Right lobe of liver (tissue), 6 donors: Measurements from ENCODE around the gene CFAP20DC. TPM values are rescaled to one million over a fixed set of nuclear protein-coding genes. Genes with fewer than 3 reads are reported as not detected.

Experiments used
- ATAC-seq, 4 donors: fragments of 200-7000 bp; cut with Tn5 transposase; one replicate each; pipeline ENCODE4 v1.9.1; 2020; ENCODE audit warnings: mild to moderate bottlenecking in 4 of 4, moderate library complexity in 4 of 4
- DNase-seq, 3 donors: peaks; one replicate each; pipeline ENCODE4 v3.0.0-alpha.2; 2020
- H3K27ac ChIP-seq, 3 donors: fragments of 200-600 bp; one replicate each; pipeline ENCODE4 v1.8.0; 2022
- H3K27me3 ChIP-seq, 2 donors: fragments of 200-600 bp; one replicate each; pipeline ENCODE4 v1.8.0; 2022
- H3K36me3 ChIP-seq, 4 donors: fragments of 200-600 bp; sonication (generic) in 1 of 4; one replicate each; pipeline versions ENCODE4 v1.5.1 to v1.8.0; 2017 to 2022; ENCODE audit warnings: control low read depth in 1 of 4
- H3K4me1 ChIP-seq, 4 donors: fragments of 200-600 bp; sonication (generic) in 1 of 4; one replicate each; pipeline versions ENCODE4 v1.5.1 to v1.8.0; 2017 to 2022; ENCODE audit warnings: control low read depth in 1 of 4
- H3K4me3 ChIP-seq, 3 donors: fragments of 200-600 bp; one replicate each; pipeline ENCODE4 v1.8.0; 2022
- H3K9me3 ChIP-seq, 4 donors: fragments of 200-600 bp; sonication (generic) in 1 of 4; one replicate each; pipeline versions ENCODE4 v1.5.1 to v1.8.0; 2017 to 2022; ENCODE audit warnings: control low read depth in 1 of 4
- POLR2A ChIP-seq: fragments of 450-650 bp; IDR thresholded peaks from one replicate; pipeline ENCODE4 v1.6.1; 2017; ENCODE audit warnings: antibody characterized with exemption, mild to moderate bottlenecking
- WGBS: methylation state at CpG from one replicate; pipeline ENCODE4 v1.1.6; 2018; ENCODE audit warnings: low coverage, low lambda C conversion rate; ENCODE audit not compliant: insufficient coverage; ENCODE audit errors: missing lambda C conversion rate; 5-methylcytosine and 5-hydroxymethylcytosine counted together
- intact Hi-C, 2 donors: fragments of 100-400 bp; cut with DNase I; formaldehyde crosslinking; loops; one replicate each; pipeline versions ENCODE4 v1.11.2 to v1.14.1; 2022
- total RNA-seq, 6 experiments: library from RNA; depleted of rRNA in 2 of 6; stranded (reverse); fragments of >200 nt in 2 of 6; fragmentation: NEBNext Ultra II Directional in 3 of 6; extraction: Animal tissue kit (Norgen Biotek cat#: 25700) in 3 of 6; gene quantifications; one replicate each; pipeline versions ENCODE4 v1.1.0 to v1.2.4, GENCODE V29; 2016 to 2023
- TF ChIP-seq, protein P1 (sequence below), 4 donors: fragments of 200-600 bp in 3 of 4; fragments of 450-650 bp in 1 of 4; IDR thresholded peaks; one replicate each; pipeline versions ENCODE4 v1.5.1 to v1.8.0; 2016 to 2022; ENCODE audit warnings: antibody characterized with exemption in 4 of 4, mild to moderate bottlenecking in 2 of 4
- donor health status: DM: no; HTN: yes; CAD: no.
- donor health status: DM: no; HTN: no; CAD: no.
- donor health status: DM: no; HTN: no; CAD: no.
- donor health status: DM: no; HTN: yes; CAD: no.
- donor health status: DM: no; HTN: yes; CAD: no.

The CFAP20DC gene
- total RNA-seq, 6 experiments from 2014 or later, result 0.67 to 2.7 (median 1.5) TPM

DNA sequence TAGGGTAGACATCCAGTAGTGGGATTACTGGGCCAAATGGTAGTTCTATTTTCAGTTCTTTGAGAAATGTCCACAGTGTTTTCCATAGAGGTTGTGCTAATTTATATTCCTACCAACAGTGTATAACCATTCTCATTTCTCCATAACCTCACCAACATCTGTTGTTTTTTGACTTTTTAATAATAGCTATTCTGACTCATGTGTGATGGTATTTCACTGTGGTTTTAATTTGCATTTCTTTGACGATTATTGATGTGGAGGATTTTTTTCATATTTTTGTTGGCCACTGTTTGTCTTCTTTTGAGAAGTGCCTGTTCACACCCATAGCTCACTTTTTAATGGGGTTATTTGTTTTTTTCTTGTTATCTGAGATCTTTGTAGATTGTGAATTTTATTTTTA is 125.2 kb downstream of the CFAP20DC start:
- no peaks in the 10 kb centered on the region for H3K4me1 ChIP-seq
- no peak overlapping the region for H3K27ac ChIP-seq
- DNase-seq (no peak), ATAC-seq (no peak)
- H3K27me3 ChIP-seq, result no peaks in the 10 kb centered on the region
- intact Hi-C loops, result no loop called here
- no peaks in the 10 kb centered on the region for H3K9me3 ChIP-seq
- no peak for TF ChIP-seq POLR2A
- TF ChIP-seq, protein P1, sequence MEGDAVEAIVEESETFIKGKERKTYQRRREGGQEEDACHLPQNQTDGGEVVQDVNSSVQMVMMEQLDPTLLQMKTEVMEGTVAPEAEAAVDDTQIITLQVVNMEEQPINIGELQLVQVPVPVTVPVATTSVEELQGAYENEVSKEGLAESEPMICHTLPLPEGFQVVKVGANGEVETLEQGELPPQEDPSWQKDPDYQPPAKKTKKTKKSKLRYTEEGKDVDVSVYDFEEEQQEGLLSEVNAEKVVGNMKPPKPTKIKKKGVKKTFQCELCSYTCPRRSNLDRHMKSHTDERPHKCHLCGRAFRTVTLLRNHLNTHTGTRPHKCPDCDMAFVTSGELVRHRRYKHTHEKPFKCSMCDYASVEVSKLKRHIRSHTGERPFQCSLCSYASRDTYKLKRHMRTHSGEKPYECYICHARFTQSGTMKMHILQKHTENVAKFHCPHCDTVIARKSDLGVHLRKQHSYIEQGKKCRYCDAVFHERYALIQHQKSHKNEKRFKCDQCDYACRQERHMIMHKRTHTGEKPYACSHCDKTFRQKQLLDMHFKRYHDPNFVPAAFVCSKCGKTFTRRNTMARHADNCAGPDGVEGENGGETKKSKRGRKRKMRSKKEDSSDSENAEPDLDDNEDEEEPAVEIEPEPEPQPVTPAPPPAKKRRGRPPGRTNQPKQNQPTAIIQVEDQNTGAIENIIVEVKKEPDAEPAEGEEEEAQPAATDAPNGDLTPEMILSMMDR (IDR thresholded peaks at IDR 0.05), result no peak
- 88% methylated on average over 1 of the region's 1 CpG for WGBS
- no peak overlapping the region for H3K4me3 ChIP-seq
- H3K36me3 ChIP-seq, result no peaks in the 10 kb centered on the region

DNA sequence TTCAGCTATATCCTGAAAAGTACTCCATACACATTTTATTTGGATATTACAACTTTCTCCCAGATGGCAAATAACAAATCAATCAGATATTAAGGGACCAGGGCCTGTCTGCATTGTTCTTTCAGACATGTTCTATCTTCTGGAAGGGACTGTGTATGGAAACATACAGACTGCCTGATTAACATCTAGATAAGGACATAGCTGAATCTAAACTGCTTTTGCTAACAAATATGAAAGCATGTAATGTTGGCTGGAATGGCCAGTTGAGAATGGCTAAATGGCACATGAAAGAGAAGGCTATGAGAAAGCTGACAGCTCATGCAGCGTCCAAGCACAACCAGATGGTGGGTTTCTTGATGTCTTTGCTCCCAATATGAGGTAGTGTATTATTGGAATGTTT is 149.4 kb downstream of the CFAP20DC start:
- TF ChIP-seq POLR2A, result no peak
- TF ChIP-seq, protein P1 (IDR thresholded peaks at IDR 0.05), result no peak
- H3K27me3 ChIP-seq, result no peaks in the 10 kb centered on the region
- no peak overlapping the region for H3K27ac ChIP-seq
- H3K4me1 ChIP-seq, result no peaks in the 10 kb centered on the region
- no peaks in the 10 kb centered on the region for H3K36me3 ChIP-seq
- 90% methylated on average over 1 of the region's 1 CpG for WGBS
- ATAC-seq (no peak), DNase-seq (no peak)
- H3K9me3 ChIP-seq, result no peaks in the 10 kb centered on the region
- intact Hi-C loops, result no loop called here
- no peak overlapping the region for H3K4me3 ChIP-seq

DNA sequence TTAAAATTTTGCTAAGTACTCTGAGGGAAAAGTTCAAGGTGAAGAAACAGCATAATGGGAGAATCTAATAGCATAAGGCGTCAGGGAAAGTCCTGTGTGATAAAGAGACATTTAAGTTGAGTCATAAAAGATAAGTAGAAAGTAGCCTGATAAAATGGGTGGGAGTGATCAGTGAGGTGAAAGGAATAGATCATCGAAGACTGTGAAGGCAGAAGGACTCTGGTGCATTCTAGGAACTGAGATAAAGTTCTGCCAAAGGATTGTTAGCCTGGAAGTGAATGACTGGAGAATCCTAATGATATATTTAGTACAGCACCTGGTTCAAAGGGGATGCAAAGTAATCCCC is 149.9 kb downstream of the CFAP20DC start:
- TF ChIP-seq POLR2A, result no peak
- TF ChIP-seq, protein P1 (IDR thresholded peaks at IDR 0.05), result no peak
- Histone ChIP-seq H3K27ac (no peak overlapping the region), H3K4me3 (no peak overlapping the region), H3K4me1 (no peaks in the 10 kb centered on the region), H3K27me3 (no peaks in the 10 kb centered on the region), H3K36me3 (no peaks in the 10 kb centered on the region), H3K9me3 (no peaks in the 10 kb centered on the region)
- WGBS, result 64% methylated on average over 2 of the region's 2 CpGs
- intact Hi-C loops, result no loop called here
- DNase-seq, result no peak
- no peak for ATAC-seq

DNA sequence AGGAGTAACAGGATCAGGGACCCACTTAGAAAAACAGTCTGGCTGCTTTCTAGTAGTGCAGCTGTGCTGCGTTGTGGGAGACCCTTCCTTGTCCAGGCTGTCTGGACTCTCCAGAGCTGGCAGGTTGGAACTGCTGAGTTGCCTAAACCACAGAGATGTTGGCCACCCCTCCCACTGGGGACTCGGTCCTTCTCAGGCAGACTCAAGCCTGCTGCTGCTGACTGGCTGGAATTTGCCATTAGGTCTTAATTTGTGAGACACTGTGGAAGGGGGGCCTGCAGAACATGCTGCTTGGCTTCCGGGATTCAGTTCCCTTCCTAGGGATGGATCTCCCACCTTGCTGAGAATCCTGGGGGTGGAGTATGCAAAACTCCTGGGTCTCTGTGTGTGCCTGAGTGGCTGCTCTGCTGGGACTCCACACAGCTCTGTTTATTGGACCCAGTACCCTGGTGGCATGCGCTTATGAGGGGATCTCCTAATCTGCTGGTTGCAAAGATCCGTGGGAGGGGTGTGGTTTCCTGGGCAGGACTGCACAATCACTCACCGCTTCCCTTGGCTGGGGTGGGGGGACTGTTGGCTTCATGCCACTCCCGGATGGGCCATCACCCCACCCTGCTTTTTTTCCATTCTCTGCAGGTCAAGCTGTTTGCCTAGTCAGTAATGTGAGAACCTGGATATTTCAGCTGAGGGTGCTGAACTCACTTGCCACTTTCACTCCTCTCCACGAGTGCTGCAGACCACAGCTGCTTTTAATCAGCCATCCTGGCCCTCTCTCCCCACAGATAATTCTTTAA is 150.5 kb downstream of the CFAP20DC start:
- ATAC-seq (peak in 2 of 4 donors; percentile 12 to 51), DNase-seq (no peak)
- Histone ChIP-seq H3K4me3 (no peak overlapping the region), H3K27ac (no peak overlapping the region), H3K9me3 (no peaks in the 10 kb centered on the region), H3K4me1 (no peaks in the 10 kb centered on the region), H3K36me3 (no peaks in the 10 kb centered on the region), H3K27me3 (no peaks in the 10 kb centered on the region)
- WGBS, result 16% methylated on average over 3 of the region's 8 CpGs
- TF ChIP-seq, protein P1 (IDR thresholded peaks at IDR 0.05), result no peak
- TF ChIP-seq POLR2A, result no peak
- intact Hi-C loops, result no loop called here
